ENCODE results near the gene RIPK4.

Gene RIPK4

GRCh38 chr21:41744028-41744930 lies 22.6 kb downstream of the RIPK4 start:
- no peak for DNase-seq (ENCODE audit: low read depth)
- no peak overlapping the region for H3K4me3 ChIP-seq (ENCODE audit: low read depth, low read length)
- TF ChIP-seq CTCF (IDR thresholded peaks at IDR 0.05; ENCODE audit: control insufficient read depth, extremely low read depth, insufficient read depth), result no peak

- no peak overlapping the region for H3K4me3 ChIP-seq (ENCODE audit: low read depth, low read length)
- TF ChIP-seq CTCF (IDR thresholded peaks at IDR 0.05; ENCODE audit: control insufficient read depth, extremely low read depth, insufficient read depth), result no peak
- DNase-seq (ENCODE audit: low read depth), result no peak
Observed at GRCh38 chr21:41743321-41744027, 23.4 kb downstream of the RIPK4 start.

DNA sequence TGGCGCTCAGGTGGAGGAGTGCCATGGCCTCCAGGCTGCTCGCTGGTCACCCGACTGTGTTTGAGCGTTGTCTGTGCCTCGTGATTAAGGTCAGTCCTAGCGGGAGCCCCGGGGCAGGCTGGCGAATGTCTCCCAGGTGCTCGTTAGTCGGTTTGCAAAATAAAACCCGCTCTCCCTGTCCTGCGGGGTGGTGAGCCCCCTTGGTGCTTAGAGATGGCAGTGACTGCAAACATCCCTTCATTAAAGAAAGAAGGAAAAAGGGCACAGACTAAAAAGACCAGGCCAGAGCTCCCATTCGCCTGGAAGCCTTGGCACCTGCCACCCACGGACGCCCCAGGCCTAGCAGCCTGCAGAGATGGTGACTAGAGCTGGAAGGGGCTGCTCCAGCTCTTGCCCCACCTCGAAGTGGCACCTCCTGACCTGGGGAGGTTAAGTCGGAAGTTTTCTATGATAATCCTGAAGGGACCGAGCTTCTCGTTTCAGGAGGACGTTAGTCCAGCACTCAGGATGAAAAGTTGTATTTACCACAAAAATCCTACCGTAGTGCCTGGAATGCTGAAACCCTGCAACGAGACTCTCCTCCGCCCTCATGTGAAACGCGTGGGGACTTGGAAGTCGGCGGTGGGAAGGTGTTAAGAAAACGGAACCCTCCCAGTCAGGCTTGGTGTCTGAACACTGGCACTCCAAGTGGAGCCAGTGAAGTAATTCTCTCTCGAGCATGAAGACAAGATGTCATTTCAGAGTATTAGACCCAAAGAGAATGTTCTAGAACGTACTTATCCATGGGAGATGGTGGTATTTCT lies 24.6 kb downstream of the RIPK4 start:
- no peak for TF ChIP-seq CTCF (IDR thresholded peaks at IDR 0.05; ENCODE audit: control insufficient read depth, extremely low read depth, insufficient read depth)
- H3K4me3 ChIP-seq (ENCODE audit: low read depth, low read length), result no peak overlapping the region
- DNase-seq (ENCODE audit: low read depth), result no peak

DNA sequence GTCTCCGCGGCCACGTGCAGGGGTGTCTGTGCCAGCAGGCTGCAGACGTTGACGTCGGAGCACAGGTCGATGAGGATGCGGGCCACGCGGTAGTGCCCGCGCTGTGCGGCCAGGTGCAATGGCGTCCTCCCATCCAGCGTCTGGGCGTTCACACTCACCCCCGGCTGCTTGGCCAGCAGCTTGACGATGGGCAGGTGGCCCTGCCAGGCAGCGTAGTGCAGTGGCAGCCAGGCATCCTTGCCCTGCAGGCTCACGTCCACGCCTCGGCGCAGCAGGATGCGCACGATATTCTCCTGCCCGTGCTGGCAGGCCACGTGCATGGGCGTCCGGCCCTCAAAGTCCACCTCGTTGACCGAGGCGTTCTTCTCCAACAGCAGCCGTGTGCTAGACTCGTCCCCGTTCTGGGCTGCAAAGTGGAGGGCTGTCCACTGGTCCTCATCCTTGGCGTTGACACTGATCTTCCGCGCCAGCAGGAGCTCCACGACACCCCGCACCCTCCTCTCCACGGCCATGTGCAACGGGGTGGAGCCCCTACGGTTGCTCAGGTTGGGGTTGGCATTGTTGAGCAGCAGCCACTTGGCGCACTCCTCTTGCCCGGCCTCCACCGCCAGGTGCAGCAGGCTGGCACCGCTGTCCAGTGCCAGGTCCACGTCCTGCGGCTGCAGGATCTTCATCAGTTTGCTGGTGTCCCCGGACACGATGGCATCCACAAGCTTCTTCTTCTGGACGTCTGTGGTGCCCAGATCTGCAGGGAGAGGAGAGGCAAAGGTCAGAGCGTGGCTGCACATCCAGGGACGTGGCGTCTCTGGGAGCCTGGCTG lies 25.4 kb downstream of the RIPK4 start:
- no peak overlapping the region for H3K4me3 ChIP-seq (ENCODE audit: low read depth, low read length)
- no peak for TF ChIP-seq CTCF (IDR thresholded peaks at IDR 0.05; ENCODE audit: control insufficient read depth, extremely low read depth, insufficient read depth)
- DNase-seq (ENCODE audit: low read depth), result no peak

DNA sequence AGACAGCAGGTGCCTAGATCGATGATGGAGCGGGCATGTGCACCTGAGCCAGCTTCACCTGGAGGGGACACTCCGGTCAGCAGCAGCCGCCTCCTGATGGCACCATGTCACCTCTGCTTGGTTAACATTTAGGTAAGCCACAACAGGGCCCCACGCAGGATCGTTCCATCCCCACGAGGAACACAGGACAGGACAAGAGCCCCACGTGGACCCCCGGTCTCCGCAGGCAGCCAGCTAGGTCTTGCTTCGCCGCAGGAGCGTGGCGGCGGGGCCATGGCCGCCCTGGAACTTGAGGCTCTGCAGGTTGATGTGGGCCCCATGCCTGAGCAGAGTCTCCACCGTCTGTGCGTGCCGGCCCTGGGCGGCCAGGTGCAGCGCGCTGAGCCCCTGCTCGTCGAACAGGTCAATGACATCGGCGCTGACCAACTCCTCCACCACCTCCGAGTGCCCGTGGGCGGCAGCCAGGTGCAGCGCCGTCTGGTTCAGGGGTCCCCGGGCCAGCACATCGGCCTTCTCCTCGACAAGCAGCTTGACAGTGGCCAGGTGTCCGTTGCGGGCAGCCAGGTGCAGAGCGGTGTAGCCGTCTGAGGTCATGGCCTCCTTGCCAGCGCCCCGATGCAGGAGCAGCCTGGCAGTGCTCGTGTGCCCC lies 26.1 kb downstream of the RIPK4 start:
- TF ChIP-seq CTCF (IDR thresholded peaks at IDR 0.05; ENCODE audit: control insufficient read depth, extremely low read depth, insufficient read depth), result no peak
- no peak overlapping the region for H3K4me3 ChIP-seq (ENCODE audit: low read depth, low read length)

DNA sequence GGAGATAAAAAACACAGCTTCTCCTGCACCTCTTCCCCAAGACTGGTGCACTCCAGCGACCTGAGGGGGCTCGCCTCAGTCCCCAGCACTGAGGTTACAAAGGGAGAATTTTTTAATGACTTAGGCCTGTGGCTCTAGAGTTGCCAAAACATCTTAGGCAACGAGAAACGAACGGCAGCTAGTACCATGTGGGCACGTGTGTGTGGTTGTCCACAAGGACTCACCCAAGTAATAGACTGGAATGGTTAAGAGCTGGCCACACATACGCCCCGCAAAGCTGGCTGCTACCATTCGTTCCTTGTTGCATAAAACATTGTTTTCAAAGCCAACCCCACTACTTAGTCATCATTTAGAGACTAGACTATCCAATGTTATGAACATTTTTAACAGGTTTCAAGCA lies 26.9 kb downstream of the RIPK4 start:
- no peak for TF ChIP-seq CTCF (IDR thresholded peaks at IDR 0.05; ENCODE audit: control insufficient read depth, extremely low read depth, insufficient read depth)
- no peak overlapping the region for H3K4me3 ChIP-seq (ENCODE audit: low read depth, low read length)
- no peak for DNase-seq (ENCODE audit: low read depth)

More for the DNA sequence above, 26.1 kb downstream of the RIPK4 start:
- DNase-seq (ENCODE audit: low read depth), result no peak
